Glomerular visceral epithelial cell (primary cell): ENCODE measurements around the gene P4HA2.

Experiments used
- DNase-seq: peaks from one replicate; pipeline ENCODE4 v3.0.0-alpha.2; 2016; ENCODE audit errors: extremely low spot score

The P4HA2 gene

DNA sequence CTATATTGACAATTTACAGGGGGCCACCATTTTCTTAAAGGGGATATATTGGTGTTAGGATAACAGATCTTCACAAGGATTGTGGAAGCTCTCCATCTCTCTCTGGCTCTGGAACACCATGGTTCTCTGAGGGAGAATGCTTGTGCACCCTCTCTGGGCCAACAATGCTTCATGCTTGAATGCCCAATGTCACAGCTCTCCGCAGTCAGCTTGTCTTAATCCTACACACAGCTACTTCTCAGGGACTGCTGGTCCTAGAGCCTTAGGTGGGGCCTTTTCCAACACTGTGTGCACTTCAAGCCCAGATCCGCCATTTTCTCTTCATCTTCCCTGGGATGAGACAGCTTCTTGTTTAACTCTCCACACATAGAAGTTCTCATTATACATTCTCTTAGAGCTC lies 22.9 kb upstream of the P4HA2 start:
- no peak for DNase-seq

DNA sequence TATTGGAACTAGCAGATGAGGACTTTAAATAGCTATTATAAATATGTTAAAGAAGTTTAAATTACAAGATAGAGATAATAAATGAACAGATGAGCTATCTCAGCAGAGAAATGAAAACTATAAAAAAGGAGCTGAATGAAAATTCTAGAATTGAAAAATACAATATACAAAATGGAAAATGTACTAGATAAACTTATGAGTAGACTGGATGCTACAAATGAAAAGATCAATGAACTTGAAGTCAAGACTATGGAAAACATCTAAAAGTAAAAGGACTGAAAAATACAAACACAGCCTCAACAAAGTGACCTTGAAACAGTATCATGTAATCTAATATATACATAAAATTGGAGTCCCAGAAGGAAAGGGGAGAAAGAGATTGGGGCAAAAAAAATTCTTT lies 19.2 kb upstream of the P4HA2 start:
- DNase-seq = no peak

DNA sequence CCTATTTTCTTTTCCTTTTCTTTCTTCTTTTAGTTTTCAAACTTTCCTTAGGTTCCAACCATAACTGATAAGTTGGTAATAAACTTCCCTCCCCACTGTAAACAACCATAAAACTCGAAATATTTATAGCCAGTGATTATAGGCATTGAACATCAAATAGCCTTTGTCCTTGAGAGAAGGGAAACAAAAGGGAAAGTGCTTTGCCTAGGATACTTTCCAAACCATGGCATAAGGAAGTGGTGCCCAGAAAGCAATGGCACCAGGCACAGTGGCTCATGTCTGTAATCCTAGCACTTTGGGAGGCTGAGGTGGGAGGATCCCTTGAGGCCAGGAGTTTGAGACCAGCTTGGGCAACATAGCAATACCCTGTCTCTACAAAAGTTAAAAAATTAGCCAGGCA lies 17.9 kb upstream of the P4HA2 start:
- no peak for DNase-seq

DNA sequence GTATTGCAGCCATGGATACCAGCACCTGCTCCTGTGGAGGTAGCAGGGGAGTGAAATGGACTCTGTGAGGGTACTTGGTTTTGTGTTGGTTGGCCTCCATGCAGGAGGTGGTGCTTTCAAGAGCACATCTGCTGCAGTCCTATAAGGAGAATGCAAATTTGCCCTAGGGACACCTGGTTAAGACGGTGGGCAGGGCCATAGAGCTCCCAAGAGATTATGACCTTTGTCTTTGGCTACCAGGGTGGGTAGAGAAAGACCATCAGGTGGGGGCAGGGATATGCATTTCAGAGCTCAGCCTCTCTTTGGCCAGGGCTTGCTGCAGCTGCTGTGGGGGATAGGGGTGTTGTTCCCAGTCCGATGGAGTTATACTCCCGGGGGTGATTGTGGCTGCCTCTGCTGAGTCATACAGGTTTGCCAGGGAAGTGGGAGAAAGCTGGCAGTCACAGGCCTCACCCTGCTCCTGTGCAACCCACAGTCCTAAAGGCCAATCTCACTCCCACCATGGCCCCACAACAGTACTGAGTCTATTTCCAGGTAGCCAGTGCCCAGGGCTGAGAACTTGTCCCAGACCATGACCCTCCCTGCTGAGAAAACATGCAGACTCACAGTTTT lies 15.8 kb upstream of the P4HA2 start:
- peak; percentile 57 for DNase-seq

GRCh38 chr5:132239776-132240175 lies 12.1 kb upstream of the P4HA2 start:
- DNase-seq = no peak

DNA sequence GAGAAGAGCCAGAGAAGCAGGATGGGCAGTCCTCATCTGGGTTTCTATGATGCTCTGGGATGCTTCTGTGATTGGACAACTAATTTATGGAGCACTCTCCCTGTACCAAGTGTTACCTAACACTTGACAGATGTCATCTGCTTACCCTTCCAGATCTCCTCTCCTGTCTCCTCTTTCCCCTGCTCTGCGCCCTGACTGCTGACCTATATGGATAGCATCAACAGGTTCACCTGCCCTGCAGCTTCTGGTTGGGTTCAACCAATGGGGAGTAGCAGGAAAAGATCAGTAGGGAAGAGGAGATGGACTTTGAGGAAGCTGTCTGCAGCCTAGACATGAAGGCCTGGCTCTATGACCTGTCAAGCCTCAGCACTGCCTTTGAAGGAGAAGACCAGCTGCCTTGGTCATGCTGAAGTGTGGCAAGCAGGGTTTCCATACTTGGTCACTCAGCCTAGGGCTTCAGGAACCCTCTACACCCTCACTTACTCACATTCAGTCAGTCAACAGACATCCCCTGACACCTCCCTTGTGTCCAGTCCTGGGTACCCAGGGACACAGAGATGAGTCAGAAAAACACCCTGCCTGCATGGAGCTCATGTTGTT lies 11.3 kb upstream of the P4HA2 start:
- DNase-seq = no peak

- peak; percentile 81 for DNase-seq
These were observed 10.6 kb upstream of the P4HA2 start for GRCh38 chr5:132238169-132238744.

DNA sequence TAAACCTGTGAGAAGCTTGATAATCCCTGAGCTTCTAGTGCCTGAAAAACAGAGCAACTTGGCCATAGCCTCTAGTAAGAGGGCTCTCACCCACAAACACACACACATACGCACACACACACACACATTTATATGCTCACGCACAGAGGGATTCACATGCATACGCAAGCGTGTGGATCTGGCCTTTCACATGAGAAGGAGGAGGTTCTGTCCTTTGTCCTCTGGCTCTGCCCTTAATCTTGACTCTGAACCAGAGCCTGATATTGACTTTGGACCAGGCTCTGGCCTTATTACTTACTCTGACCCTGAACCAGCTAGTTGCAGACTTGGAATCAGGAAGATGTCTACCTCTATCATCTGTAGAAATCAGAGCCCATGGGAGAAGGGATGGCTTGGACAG lies 10.0 kb upstream of the P4HA2 start:
- DNase-seq = no peak

GRCh38 chr5:132237141-132237540 lies 9.5 kb upstream of the P4HA2 start:
- DNase-seq = peak; percentile 33

DNA sequence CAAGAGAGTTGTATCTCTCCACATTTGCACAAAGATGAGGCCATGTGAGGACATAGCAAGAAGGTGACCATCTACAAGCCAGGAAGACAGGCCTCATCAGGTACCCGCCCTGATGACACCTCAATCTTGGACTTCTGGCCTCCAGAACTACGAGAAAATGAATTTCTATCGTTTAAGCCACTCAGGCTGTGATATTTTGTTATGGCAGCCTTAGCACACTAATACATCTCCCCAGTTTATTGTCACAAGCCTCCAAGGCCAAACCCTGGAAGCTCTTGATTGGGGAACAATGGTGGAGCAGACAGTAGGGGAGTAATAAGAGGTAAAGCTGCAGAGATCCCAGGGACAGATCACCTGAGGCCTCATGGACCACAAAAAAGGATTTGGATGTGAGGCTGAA lies 7.7 kb upstream of the P4HA2 start:
- no peak for DNase-seq

DNA sequence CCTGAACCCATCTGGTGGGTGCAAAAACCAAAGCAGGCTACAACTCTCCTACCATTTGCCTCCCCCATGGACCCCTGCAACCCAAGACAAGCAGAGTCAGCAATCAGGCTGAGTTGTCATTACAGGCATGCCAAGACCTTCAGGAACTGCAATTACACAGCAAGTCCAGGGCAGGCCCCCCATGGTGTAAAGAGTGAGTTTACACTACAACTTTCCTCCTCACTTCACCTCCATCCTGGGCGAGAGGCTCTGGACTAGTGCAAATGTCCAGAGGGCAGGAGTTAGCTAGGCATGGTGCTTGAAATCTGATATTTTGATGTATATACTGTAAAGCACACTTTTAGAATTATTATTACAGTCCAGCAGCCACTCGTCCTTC lies 7.0 kb upstream of the P4HA2 start:
- no peak for DNase-seq

DNA sequence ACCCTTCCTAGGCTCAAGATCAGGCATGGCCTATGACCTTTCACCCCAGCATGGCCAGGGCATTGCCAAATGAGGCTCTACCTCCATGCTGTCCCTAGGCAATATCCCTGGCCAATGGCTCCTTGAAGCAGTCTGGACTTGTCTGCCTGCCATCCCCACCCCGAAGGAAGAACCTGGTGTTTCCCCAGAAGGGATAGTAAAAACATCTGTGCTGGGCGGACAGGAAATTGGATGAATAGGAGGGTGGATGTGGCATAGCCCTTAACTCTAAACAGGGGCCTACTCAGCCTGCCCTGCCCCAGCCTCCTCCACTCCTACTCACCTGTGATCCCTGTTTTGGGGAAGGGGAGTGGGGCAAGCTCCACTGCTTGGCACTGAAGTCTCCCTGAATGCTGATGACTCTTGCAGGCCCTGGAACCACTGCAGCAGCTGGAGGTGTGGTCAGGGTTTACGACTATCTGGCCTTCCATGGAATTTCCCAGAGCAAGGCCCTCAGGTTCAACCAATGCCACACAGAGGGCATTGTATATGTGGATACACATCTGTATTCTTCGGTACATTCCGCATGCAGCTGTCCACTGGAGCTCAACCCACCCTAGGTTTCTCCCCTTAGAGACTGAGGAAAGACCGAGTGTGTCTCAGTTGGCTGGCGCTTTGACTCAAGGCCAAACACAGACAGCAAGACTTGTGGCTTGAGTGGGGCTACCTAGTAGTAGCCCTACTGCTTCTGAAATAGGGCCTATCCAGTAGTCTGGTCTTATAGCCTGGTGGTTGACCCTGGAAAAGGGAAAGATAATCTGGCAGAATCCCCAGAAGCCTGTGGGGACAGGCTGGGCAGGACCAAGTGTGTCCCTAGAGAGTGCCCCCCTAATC lies 6.4 kb upstream of the P4HA2 start:
- no peak for DNase-seq

- DNase-seq = no peak
These were observed 5.4 kb upstream of the P4HA2 start for GRCh38 chr5:132233081-132233480.

- DNase-seq = no peak
These were observed 4.8 kb upstream of the P4HA2 start for GRCh38 chr5:132232465-132232864.

GRCh38 chr5:132230871-132231270 lies 3.2 kb upstream of the P4HA2 start:
- DNase-seq = no peak

DNA sequence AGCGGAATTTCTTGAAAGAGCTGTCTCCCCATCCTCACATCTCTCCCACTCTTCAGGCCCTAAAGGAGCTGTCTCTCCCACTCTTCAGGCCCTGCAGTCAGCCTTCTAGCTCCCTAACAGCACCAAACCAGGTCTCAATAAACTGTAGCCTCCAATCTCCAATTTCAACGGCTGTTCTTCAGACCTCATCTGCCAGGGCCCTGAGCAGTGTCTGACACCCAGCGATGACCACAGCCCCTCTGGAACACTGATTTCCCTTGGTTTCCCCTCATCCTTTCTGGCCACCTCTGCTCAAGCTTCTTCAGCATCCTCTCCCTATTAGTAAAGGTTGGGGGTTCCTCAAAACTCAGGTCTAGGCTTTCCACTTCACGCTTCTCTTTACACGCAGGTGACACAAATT lies 1.6 kb upstream of the P4HA2 start:
- DNase-seq = no peak

DNA sequence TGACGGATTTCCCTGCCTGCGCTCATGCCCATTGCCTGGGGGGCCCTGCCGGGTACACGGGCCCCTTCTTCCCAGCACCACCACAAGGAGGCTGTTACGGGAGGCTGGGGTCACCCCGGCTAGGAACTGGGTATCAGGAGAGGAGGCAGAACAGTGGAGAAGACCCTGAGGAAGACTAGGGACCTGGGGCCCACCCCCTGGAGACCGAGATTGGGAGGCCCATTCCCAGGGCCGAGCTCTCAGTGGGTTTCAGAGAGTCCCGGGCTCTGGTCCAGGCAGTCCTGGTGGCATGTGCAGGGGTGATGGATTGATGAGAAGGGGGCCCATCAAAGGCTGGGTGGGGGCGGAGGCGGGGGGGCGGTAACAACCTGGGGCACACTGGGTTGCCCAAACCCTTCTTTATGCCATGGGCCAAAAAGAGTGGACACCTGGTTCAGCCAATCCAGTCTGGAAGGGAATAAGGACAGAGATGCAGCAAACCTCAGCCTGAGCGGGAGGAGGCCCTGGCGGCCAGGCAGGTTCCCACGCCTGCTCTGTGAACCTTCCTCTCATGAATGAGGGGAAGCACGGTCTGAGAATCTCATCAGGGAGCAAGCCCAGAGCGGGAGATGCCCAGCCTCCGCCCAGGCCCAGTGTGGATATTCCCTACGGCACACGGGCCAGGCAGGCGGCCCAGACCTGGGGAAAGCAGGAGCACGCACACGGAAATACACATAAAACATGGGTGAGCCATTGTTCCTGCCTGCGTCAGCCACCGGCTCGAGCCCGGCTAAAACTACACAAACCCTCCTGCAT lies 785 bp upstream of the P4HA2 start:
- DNase-seq = no peak

DNA sequence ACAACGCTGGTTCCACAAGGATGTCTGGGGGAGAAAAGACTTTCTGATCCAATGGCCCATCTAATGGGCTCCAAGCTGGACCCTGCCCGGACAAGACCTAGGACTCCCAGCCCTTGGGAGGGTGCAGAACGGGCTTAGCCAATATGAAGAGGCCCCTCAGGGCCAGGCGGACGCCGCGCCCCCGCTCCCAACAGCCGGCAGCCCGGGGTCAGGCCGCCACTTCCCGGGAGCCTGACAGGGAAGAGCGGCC lies 493 bp downstream of the P4HA2 start:
- DNase-seq = no peak

- DNase-seq = peak; percentile 47
These were observed 978 bp downstream of the P4HA2 start for GRCh38 chr5:132226516-132227234.

DNA sequence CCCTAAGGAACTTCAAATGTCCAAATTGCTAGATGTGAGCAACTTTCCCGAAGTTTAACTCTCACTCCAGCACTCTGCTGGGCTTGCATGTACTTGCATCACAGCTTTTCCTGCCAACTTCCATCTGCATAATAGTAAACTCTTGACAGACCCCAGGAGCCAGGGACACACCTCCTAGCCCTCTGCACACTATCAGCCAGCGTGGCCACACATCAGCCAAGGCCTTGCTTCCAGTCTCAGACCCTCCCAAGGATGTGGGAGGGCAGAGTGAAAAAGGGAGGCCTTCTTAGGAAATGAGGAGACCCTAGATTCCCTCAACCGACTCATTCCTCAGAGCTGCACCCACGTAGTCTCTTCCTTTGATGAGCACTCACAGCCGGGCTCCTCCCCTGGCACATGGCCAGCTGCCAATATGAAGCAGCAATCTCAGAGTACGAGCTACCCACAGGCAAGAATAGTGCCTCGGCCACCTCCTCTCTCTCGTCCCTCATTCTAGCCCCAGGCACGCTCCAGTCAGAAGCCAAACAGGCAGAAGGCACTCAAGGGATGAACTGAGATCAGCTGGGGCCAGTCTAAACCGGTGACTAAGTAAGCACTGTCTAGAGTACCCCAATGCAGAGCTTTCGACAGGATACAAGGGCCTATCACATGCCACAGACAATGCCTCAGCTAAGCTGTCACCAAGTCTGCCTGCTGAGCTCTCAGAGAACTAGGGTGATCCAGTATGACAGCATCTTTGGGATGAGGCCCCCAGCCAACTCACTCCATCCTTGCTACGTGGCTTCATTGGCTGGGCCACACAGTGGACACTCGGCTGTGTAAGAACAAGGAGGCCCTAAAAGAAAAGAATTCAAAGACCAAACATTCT lies 2.3 kb downstream of the P4HA2 start:
- DNase-seq = peak; percentile 90

DNA sequence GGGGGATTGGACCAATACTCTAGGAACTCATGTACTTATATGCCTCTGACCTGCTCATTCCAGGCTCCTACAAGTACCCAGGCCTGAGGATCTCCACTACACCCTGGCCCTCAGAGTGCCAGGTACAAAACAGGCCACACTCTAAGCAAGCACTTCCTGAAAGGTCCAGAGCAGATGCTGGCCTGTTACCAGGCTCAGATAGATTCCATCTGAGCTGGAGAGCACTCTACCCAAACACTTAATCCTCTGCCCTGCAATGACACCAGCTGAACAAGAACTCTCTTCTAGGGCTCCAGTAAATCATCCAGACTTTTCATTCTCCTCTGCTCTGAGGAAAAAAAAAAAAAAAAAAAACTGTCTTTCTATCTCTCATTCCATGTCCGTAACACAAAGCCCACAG lies 2.9 kb downstream of the P4HA2 start:
- no peak for DNase-seq
